GM12878 (cell line): ENCODE measurements around the gene PRKN.

ENCODE experiments used
- ATF7 ChIP-seq: fragments of 450-650 bp; IDR thresholded peaks from 2 replicates; pipeline ENCODE4 v1.6.1; 2016; ENCODE audit warnings: low read depth, mild to moderate bottlenecking
- BRCA1 ChIP-seq: IDR thresholded peaks from 2 replicates; pipeline ENCODE4 v1.6.1; 2011; ENCODE audit warnings: low read depth, low read length, improper control_type of control experiment
- CHD2 ChIP-seq: IDR thresholded peaks from 2 replicates; pipeline ENCODE4 v1.6.1; 2011; ENCODE audit warnings: low read depth, low read length, improper control_type of control experiment, borderline replicate concordance
- CREM ChIP-seq: IDR thresholded peaks from 2 replicates; pipeline ENCODE4 v1.6.1; 2014; ENCODE audit warnings: antibody characterized with exemption, low read depth
- CTCF ChIP-seq, 3 experiments: IDR thresholded peaks in 2 of 3; conservative IDR thresholded peaks in 1 of 3; 2 replicates each; pipeline ENCODE4 v1.5.1; 2011; ENCODE audit warnings: low read depth in 3 of 3, low read length in 3 of 3, mild to moderate bottlenecking in 3 of 3, control low read depth in 2 of 3, moderate library complexity in 2 of 3, inconsistent platforms in 1 of 3, mixed read lengths in 1 of 3; ENCODE audit not compliant: control insufficient read depth in 2 of 3, insufficient read depth in 1 of 3; ENCODE audit errors: extremely low read depth in 1 of 3
- EZH2 ChIP-seq: IDR thresholded peaks from 2 replicates; pipeline ENCODE4 v1.6.1; 2012; ENCODE audit warnings: low read depth, mild to moderate bottlenecking, control low read depth, inconsistent platforms, low read length, borderline replicate concordance; ENCODE audit not compliant: control insufficient read depth
- HCFC1 ChIP-seq: fragments of 150-350 bp; IDR thresholded peaks from 2 replicates; pipeline ENCODE4 v1.6.1; 2014; ENCODE audit warnings: low read length
- LARP7 ChIP-seq: fragments of 450-650 bp; IDR thresholded peaks from 2 replicates; pipeline ENCODE4 v1.6.1; 2017; ENCODE audit warnings: mild to moderate bottlenecking
- PBX3 ChIP-seq: IDR thresholded peaks from 2 replicates; pipeline ENCODE4 v1.6.1; 2011; ENCODE audit warnings: mild to moderate bottlenecking, low read depth, low read length, moderate library complexity; ENCODE audit not compliant: insufficient replicate concordance
- PML ChIP-seq: IDR thresholded peaks from 2 replicates; pipeline ENCODE4 v1.6.1; 2012; ENCODE audit warnings: low read length, inconsistent platforms
- POLR2A ChIP-seq: IDR thresholded peaks from 2 replicates; pipeline ENCODE4 v1.6.1; 2011; ENCODE audit warnings: low read depth, mild to moderate bottlenecking, low read length
- SP1 ChIP-seq: IDR thresholded peaks from one replicate; pipeline ENCODE4 v1.6.1; 2011; ENCODE audit warnings: low read depth, low read length
- ZZZ3 ChIP-seq: IDR thresholded peaks from 2 replicates; pipeline ENCODE4 v1.6.1; 2011; ENCODE audit warnings: low read depth; ENCODE audit not compliant: control insufficient read depth, insufficient read length

GRCh38 chr6:161543684-161544309, 1183.8 kb downstream of the PRKN start:
- no peak for TF ChIP-seq CTCF (IDR thresholded peaks at IDR 0.05 in 2 of 3, conservative IDR thresholded peaks at IDR 0.05 in 1 of 3; ENCODE audit: control insufficient read depth in 2 of 3, extremely low read depth in 1 of 3, insufficient read depth in 1 of 3, low read depth in 3 of 3, low read length in 3 of 3)
- TF ChIP-seq PBX3, result no peak
- no peak for TF ChIP-seq PML
- no peak for TF ChIP-seq BRCA1
- TF ChIP-seq CHD2, result no peak
- TF ChIP-seq CREM, result no peak
- TF ChIP-seq LARP7, result no peak
- TF ChIP-seq POLR2A, result no peak
- TF ChIP-seq SP1, result no peak
- no peak for TF ChIP-seq EZH2
- no peak for TF ChIP-seq ATF7
- TF ChIP-seq HCFC1, result no peak
- no peak for TF ChIP-seq ZZZ3
